ENCODE measurements around the gene PRIM2. TPM values are rescaled to one million over a fixed set of nuclear protein-coding genes. Genes with fewer than 3 reads are reported as not detected.
"Not testable (repeated sequence)": the region's sequence is repeated elsewhere in the genome, so short reads cannot be mapped to it uniquely, and the experiment has no call there.

PRIM2 gene
- total RNA-seq, 2 experiments from 2014 or later, result 38.0 to 40.7 TPM

DNA sequence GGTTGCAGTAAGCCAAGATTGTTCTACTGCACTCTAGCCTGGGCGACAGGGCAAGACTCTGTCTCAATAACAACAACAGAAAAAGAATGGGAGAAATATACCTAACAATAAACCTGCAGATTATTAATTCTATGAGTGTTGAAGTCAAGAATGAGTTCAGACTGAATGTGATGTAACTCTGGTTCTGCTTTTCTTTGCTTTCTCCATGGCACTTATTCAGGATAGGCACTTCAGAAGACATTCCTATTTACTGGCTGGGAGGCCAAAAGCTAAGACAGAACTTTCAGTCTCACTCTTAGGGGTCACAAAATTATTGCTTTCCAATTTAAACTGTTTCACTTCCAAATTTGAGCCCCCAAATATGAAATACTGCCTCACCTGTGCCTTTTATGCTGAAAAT is 15.7 kb upstream of the PRIM2 start:
- H3K27ac Mint-ChIP-seq, result no peak overlapping the region

DNA sequence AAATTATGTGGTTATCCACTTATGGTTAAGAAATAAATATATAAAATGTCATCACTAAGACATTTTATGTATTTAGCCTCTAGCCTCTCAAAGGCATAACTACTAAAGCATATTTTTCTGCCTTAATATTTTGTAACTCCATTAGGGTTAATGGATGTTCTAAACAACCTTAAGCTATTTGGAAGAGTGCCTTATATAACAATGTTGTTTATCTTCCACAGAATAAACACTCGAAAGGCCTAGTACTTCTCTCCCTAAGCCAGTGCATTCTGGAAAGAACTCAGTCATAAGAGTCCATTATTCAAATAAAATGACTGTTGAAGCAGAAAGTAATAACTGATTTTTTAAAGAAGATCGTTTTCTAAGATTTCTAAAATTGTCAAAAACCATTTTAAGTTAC is 15.0 kb upstream of the PRIM2 start:
- DNase-seq, result no peak
- Mint-ChIP-seq H3K4me1 (no peaks in the 10 kb centered on the region), H3K9me3 (no peaks in the 10 kb centered on the region), H3K27ac (no peak overlapping the region), H3K36me3 (no peaks in the 10 kb centered on the region), H3K27me3 (peaks cover 2% of the 10 kb centered on the region), H3K4me3 (no peak overlapping the region)

More for the DNA sequence above, 15.7 kb upstream of the PRIM2 start:
- Mint-ChIP-seq H3K36me3 (no peaks in the 10 kb centered on the region), H3K4me3 (no peak overlapping the region), H3K9me3 (no peaks in the 10 kb centered on the region), H3K27me3 (no peaks in the 10 kb centered on the region), H3K4me1 (no peaks in the 10 kb centered on the region)
- DNase-seq, result no peak

GRCh38 chr6:57303931-57304681 is 13.3 kb upstream of the PRIM2 start:
- no peaks in the 10 kb centered on the region for H3K36me3 Mint-ChIP-seq
- H3K9me3 Mint-ChIP-seq, result no peaks in the 10 kb centered on the region
- no peak overlapping the region for H3K4me3 Mint-ChIP-seq
- no peaks in the 10 kb centered on the region for H3K4me1 Mint-ChIP-seq
- H3K27me3 Mint-ChIP-seq, result peaks cover 9% of the 10 kb centered on the region
- no peak for DNase-seq
- H3K27ac Mint-ChIP-seq, result no peak overlapping the region

- H3K36me3 Mint-ChIP-seq, result no peaks in the 10 kb centered on the region
- H3K4me1 Mint-ChIP-seq, result no peaks in the 10 kb centered on the region
- H3K4me3 Mint-ChIP-seq, result no peak overlapping the region
- peaks cover 9% of the 10 kb centered on the region for H3K27me3 Mint-ChIP-seq
- H3K27ac Mint-ChIP-seq, result no peak overlapping the region
- DNase-seq, result no peak
- H3K9me3 Mint-ChIP-seq, result no peaks in the 10 kb centered on the region
Measured at GRCh38 chr6:57305107-57305506, 12.3 kb upstream of the PRIM2 start.

GRCh38 chr6:57305761-57306160 is 11.7 kb upstream of the PRIM2 start:
- Mint-ChIP-seq H3K27me3 (peaks cover 9% of the 10 kb centered on the region), H3K9me3 (no peaks in the 10 kb centered on the region), H3K4me3 (no peak overlapping the region), H3K4me1 (no peaks in the 10 kb centered on the region), H3K36me3 (no peaks in the 10 kb centered on the region), H3K27ac (no peak overlapping the region)
- DNase-seq, result no peak

DNA sequence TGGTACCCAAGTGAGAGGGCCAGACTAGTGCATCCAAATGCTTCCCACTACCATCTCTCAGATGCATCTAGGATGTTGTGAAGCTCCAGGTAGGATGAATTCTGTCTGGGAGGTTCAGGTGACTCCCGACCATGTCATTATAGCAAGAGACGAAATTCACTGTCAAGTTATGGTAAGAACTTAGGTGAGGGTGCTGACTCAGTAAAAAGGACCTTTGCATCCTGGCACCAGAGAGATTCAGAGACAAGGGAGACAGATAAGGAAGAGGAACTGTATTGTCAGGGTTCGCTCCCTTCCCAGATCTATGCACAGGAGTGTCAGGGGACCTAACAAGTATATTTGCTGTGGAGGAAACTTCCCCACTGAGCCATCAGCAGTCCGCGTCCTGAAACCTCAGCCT is 11.2 kb upstream of the PRIM2 start:
- H3K27me3 Mint-ChIP-seq, result peaks cover 9% of the 10 kb centered on the region
- H3K9me3 Mint-ChIP-seq, result no peaks in the 10 kb centered on the region
- no peak overlapping the region for H3K4me3 Mint-ChIP-seq
- no peaks in the 10 kb centered on the region for H3K36me3 Mint-ChIP-seq
- no peaks in the 10 kb centered on the region for H3K4me1 Mint-ChIP-seq
- no peak for DNase-seq
- no peak overlapping the region for H3K27ac Mint-ChIP-seq

DNA sequence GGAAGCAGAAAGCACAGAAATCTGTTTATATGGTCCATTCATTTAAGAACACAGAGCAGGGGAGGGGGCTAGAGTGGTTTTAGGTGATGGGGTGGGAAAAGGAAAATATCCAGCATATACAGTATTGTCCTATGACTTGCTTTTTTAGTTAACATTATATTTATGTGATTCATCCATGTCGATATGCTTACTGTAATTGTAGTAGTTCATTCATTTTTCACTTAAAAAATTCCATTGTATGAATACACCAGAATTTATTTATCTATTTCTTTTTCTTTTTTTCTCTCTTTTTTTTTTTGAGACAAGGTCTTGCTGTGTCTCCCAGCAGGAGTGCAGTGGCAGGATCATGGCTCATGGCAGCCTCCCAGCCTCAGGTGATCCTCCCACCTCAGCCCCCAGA is 9.6 kb upstream of the PRIM2 start:
- H3K27ac Mint-ChIP-seq, result no peak overlapping the region
- no peak for DNase-seq
- H3K27me3 Mint-ChIP-seq, result peaks cover 9% of the 10 kb centered on the region
- H3K9me3 Mint-ChIP-seq, result no peaks in the 10 kb centered on the region
- H3K36me3 Mint-ChIP-seq, result no peaks in the 10 kb centered on the region
- no peaks in the 10 kb centered on the region for H3K4me1 Mint-ChIP-seq
- no peak overlapping the region for H3K4me3 Mint-ChIP-seq

DNA sequence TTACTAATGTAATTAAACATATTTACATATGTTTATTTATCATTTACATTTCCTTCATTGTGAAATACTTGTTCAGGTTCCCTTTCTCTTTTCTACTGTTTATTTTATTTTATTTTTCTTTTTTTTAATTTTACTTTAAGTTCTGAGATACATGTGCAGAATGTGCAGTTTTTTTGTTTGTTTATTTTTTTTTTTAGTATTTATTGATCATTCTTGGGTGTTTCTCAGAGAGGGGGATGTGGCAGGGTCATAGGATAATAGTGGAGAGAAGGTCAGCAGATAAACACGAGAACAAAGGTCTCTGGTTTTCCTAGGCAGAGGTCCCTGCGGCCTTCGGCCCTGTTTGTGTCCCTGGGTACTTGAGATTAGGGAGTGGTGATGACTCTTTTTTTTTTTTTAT is 8.7 kb upstream of the PRIM2 start:
- not testable (repeated sequence) for H3K4me1 Mint-ChIP-seq, DNase-seq, H3K27me3 Mint-ChIP-seq, H3K36me3 Mint-ChIP-seq, H3K9me3 Mint-ChIP-seq, H3K4me3 Mint-ChIP-seq, H3K27ac Mint-ChIP-seq

DNA sequence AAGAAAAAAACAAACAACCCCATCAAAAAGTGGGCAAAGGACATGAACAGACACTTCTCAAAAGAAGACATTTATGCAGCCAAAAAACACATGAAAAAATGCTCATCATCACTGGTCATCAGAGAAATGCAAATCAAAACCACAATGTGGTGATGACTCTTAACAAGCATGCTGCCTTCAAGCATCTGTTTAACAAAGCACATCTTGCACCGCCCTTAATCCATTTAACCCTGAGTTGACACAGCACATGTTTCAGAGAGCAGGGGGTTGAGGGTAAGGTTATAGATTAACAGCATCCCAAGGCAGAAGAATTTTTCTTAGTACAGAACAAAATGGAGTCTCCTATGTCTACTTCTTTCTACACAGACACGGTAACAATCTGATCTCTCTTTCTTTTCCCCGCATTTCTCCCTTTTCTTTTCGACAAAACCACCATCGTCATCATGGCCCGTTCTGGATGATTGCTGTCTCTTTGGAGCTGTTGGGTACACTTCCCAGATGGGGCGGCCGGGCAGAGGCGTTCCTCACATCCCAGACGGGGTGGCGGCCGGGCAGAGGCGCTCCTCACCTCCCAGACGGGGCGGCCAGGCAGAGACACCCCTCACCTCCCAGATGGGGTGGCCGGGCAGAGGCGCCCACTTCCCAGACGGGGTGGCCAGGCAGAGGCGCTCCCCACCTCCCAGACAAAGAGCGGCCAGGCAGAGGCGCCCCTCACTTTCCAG is 7.2 kb upstream of the PRIM2 start:
- H3K4me3 Mint-ChIP-seq, DNase-seq, H3K36me3 Mint-ChIP-seq, H3K9me3 Mint-ChIP-seq, H3K27me3 Mint-ChIP-seq, H3K27ac Mint-ChIP-seq, H3K4me1 Mint-ChIP-seq: not testable (repeated sequence)

- no peak for DNase-seq
- H3K27ac Mint-ChIP-seq, result no peak overlapping the region
- no peaks in the 10 kb centered on the region for H3K9me3 Mint-ChIP-seq
- no peaks in the 10 kb centered on the region for H3K4me1 Mint-ChIP-seq
- peaks cover 9% of the 10 kb centered on the region for H3K27me3 Mint-ChIP-seq
- H3K36me3 Mint-ChIP-seq, result no peaks in the 10 kb centered on the region
- H3K4me3 Mint-ChIP-seq, result no peak overlapping the region
Measured at GRCh38 chr6:57310817-57311157, 6.6 kb upstream of the PRIM2 start.

DNA sequence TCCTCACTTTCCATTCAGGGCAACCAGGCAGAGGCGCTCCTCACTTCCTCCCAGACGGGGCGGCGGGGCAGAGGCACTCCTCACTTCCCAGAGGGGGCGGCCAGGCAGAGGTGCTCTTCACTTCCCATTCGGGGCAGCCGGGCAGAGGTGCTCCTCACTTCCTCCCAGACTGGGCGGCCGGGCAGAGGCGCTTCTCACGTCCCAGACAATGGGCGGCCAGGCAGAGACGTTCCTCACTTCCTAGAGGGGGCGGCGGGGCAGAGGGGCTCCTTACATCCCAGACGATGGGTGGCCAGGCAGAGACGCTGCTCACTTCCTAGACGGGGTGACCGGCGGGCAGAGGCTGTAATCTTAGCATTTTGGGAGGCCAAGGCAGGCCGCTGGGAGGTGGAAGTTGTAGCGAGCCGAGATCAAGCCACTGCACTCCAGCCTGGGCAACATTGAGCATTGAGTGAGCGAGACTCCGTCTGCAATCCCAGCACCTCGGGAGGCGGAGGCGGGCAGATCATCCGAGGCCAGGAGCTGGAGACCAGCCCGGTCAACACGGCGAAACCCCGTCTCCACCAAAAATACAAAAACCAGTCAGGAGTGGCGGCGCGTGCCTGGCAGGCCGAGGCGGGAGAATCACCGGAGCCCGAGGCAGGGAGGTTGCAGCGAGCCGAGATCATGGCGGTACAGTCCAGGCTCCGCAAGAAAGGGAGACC is 6.0 kb upstream of the PRIM2 start:
- H3K4me1 Mint-ChIP-seq, DNase-seq, H3K4me3 Mint-ChIP-seq, H3K27ac Mint-ChIP-seq, H3K9me3 Mint-ChIP-seq, H3K27me3 Mint-ChIP-seq, H3K36me3 Mint-ChIP-seq: not testable (repeated sequence)

GRCh38 chr6:57312004-57312345 is 5.5 kb upstream of the PRIM2 start:
- no peak for DNase-seq
- Mint-ChIP-seq H3K27ac (no peak overlapping the region), H3K9me3 (no peaks in the 10 kb centered on the region), H3K4me3 (no peak overlapping the region), H3K36me3 (no peaks in the 10 kb centered on the region), H3K4me1 (peaks cover 2% of the 10 kb centered on the region), H3K27me3 (peaks cover 9% of the 10 kb centered on the region)

- Mint-ChIP-seq H3K4me3 (no peak overlapping the region), H3K4me1 (peaks cover 5% of the 10 kb centered on the region), H3K9me3 (no peaks in the 10 kb centered on the region), H3K27me3 (peaks cover 4% of the 10 kb centered on the region), H3K27ac (no peak overlapping the region), H3K36me3 (peaks cover 3% of the 10 kb centered on the region)
- no peak for DNase-seq
Measured at GRCh38 chr6:57313009-57313408, 4.4 kb upstream of the PRIM2 start.

DNA sequence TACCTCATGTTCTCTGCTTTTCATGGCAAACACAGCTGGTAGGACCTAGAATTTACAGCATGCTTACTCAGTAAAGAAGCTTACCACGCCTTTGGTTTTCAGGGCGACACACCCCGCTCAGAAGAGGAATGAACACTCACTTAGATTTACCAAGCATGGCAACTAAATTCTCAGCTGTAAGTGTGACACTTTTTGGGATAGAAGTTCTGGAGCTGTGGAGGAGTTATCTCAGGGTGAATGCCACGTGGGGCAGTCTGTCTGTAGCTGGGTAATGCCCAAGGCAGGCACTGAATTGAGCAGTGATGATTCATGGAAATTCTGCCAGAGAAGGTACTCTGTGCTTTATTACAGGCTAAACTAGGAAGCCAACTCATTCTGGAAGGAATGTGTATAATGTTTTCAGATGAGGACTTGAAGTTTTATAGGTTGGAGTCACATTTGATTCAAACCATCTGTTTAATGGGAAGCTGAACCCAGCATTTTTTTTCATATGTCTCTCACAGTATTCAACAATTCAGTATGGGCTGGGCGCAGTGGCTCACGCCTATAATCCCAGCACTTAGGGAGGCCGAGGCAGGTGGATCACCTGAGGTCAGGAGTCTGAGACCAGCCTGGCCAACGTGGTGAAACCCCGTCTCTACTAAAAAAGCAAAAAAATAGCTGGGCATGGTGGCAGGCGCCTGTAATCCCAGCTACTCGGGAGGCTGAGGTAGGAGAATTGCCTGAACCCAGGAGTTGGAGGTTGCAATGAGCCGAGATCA is 3.5 kb upstream of the PRIM2 start:
- Mint-ChIP-seq H3K27me3 (no peaks in the 10 kb centered on the region), H3K9me3 (no peaks in the 10 kb centered on the region), H3K27ac (no peak overlapping the region), H3K4me3 (no peak overlapping the region), H3K4me1 (peaks cover 9% of the 10 kb centered on the region), H3K36me3 (peaks cover 7% of the 10 kb centered on the region)
- DNase-seq, result no peak

DNA sequence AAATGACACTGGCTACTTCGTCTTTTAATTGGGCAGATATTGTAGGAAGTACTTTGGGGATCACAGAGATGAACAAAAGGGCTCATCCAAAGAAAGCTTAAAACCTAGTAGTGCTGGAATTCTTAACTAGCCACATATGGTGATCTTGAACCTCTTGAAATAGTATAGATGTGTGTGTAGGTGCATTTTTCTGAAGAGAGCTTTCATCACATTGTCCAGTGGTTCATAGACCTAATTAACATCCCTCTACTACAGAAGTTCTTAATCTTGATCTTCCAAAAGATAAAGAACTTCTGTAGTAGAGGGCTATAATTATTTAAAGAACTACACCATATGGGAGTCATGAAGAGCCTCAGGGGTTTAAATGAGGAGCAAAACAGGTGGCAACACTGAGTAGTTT is 2.3 kb upstream of the PRIM2 start:
- Mint-ChIP-seq H3K9me3 (no peaks in the 10 kb centered on the region), H3K4me3 (no peak overlapping the region), H3K36me3 (peaks cover 15% of the 10 kb centered on the region), H3K4me1 (peaks cover 19% of the 10 kb centered on the region), H3K27ac (no peak overlapping the region), H3K27me3 (no peaks in the 10 kb centered on the region)
- DNase-seq, result no peak

All from activated naive CD8-positive, alpha-beta T cell treated with anti-CD3 and anti-CD28 coated beads for 36 hours (primary cell).